A673 (cell line): ENCODE results near the gene TAGAP. TPM values are rescaled to one million over a fixed set of nuclear protein-coding genes. Genes with fewer than 3 reads are reported as not detected.
"Not testable (repeated sequence)": the region's sequence is repeated elsewhere in the genome, so short reads cannot be mapped to it uniquely, and the experiment has no call there.

ENCODE experiments used
- BruUV-seq: library from RNA; stranded (reverse); fragments of 400-500 nt; replicated peaks from 2 replicates; lab custom pipeline; 2021; lab: Mats Ljungman, UMichigan
- CTCF ChIA-PET: fragments of 300-600 bp; sonication (Branson Sonifier 250); formaldehyde crosslinking; loops from one replicate; lab custom pipeline; 2022; ENCODE audit warnings: antibody characterized with exemption; lab: Charles Lee
- POLR2A ChIA-PET: fragments of 300-600 bp; sonication (Branson Sonifier 250); formaldehyde crosslinking; loops from one replicate; lab custom pipeline; 2022; ENCODE audit warnings: antibody characterized with exemption; ENCODE audit not compliant: low non-redundant PET; lab: Charles Lee
- DNase-seq: peaks from one replicate; pipeline ENCODE4 v3.0.0-alpha.2; 2015; ENCODE audit warnings: low spot score
- H3K27ac ChIP-seq: fragments of 200-600 bp; sonication (generic); 2 replicates; pipeline ENCODE4 v1.5.1; 2016; ENCODE audit warnings: mixed run types, low read depth, mild to moderate bottlenecking, mixed read lengths, antibody characterized with exemption, low read length; ENCODE audit not compliant: poor library complexity, severe bottlenecking
- H3K27me3 ChIP-seq: fragments of 200-600 bp; sonication (generic); replicated peaks from 2 replicates; pipeline ENCODE4 v1.6.1; 2017; ENCODE audit warnings: mixed run types, low read depth, mild to moderate bottlenecking, mixed read lengths, antibody characterized with exemption, low read length; ENCODE audit not compliant: insufficient read depth, poor library complexity
- H3K36me3 ChIP-seq: fragments of 200-600 bp; sonication (generic); 2 replicates; pipeline ENCODE4 v1.6.1; 2016; ENCODE audit warnings: mixed run types, mild to moderate bottlenecking, mixed read lengths, antibody characterized with exemption, low read length; ENCODE audit not compliant: insufficient read depth, poor library complexity, severe bottlenecking
- H3K4me1 ChIP-seq: fragments of 200-600 bp; sonication (generic); 2 replicates; pipeline ENCODE4 v1.6.1; 2017; ENCODE audit warnings: mixed run types, mild to moderate bottlenecking, mixed read lengths, antibody characterized with exemption, low read length; ENCODE audit not compliant: insufficient read depth, poor library complexity, severe bottlenecking
- H3K4me3 ChIP-seq: fragments of 200-600 bp; sonication (generic); 2 replicates; pipeline ENCODE4 v1.5.1; 2016; ENCODE audit warnings: low read depth, mixed run types, mild to moderate bottlenecking, mixed read lengths, low read length; ENCODE audit not compliant: poor library complexity, severe bottlenecking
- H3K9me3 ChIP-seq: fragments of 200-600 bp; sonication (generic); 2 replicates; pipeline ENCODE4 v1.6.1; 2016; ENCODE audit warnings: mixed run types, low read depth, mild to moderate bottlenecking, mixed read lengths, antibody characterized with exemption, low read length; ENCODE audit not compliant: poor library complexity, severe bottlenecking
- CTCF ChIP-seq: fragments of 300-800, 200-600 bp; sonication (generic); conservative IDR thresholded peaks from 2 replicates; pipeline ENCODE4 v1.5.1; 2017; ENCODE audit warnings: low read depth, mild to moderate bottlenecking, antibody characterized with exemption, low read length, moderate library complexity, mixed read lengths
- EZH2 ChIP-seq: fragments of 200-600 bp; sonication (generic); IDR thresholded peaks from 2 replicates; pipeline ENCODE4 v1.6.1; 2017; ENCODE audit warnings: borderline replicate concordance, low read depth, mild to moderate bottlenecking, mixed read lengths, antibody characterized with exemption, low read length; ENCODE audit not compliant: poor library complexity, severe bottlenecking
- intact Hi-C: fragments of 100-400 bp; cut with micrococcal nuclease; formaldehyde crosslinking; loops from one replicate; pipeline ENCODE4 v1.10.0; 2022; ENCODE audit not compliant: unreplicated experiment
- total RNA-seq: library from RNA; stranded (reverse); gene quantifications from 2 replicates; pipeline ENCODE4 v1.2.3, GENCODE V29; 2021

Gene TAGAP
- total RNA-seq, 1 experiment from 2014 or later = not detected

- no peaks in the 10 kb centered on the region for H3K27me3 ChIP-seq
- H3K4me3 ChIP-seq = no peak overlapping the region
- H3K9me3 ChIP-seq = peaks cover 6% of the 10 kb centered on the region
- BruUV-seq = no TSS peak
- no peak for DNase-seq
- H3K27ac ChIP-seq = no peak overlapping the region
- TF ChIP-seq CTCF (no peak), EZH2 (no peak)
- intact Hi-C loops = loop anchor here (5.0 kb wide), 1 partner anchor 119 kb away; no protein-coding TSS in a partner anchor
- H3K36me3 ChIP-seq = no peaks in the 10 kb centered on the region
- POLR2A ChIA-PET = no interaction called here
- CTCF ChIA-PET = no interaction called here
- peaks cover 11% of the 10 kb centered on the region for H3K4me1 ChIP-seq
Observed at GRCh38 chr6:159013229-159013628, 31.6 kb downstream of the TAGAP start.

GRCh38 chr6:159012201-159012600, 32.6 kb downstream of the TAGAP start:
- ChIA-PET POLR2A (no interaction called here), CTCF (no interaction called here)
- BruUV-seq = no TSS peak
- Histone ChIP-seq H3K27me3 (no peaks in the 10 kb centered on the region), H3K4me1 (peaks cover 11% of the 10 kb centered on the region), H3K9me3 (peaks cover 6% of the 10 kb centered on the region), H3K27ac (no peak overlapping the region), H3K36me3 (no peaks in the 10 kb centered on the region), H3K4me3 (no peak overlapping the region)
- intact Hi-C loops = loop anchor here (5.0 kb wide), 1 partner anchor 120 kb away; no protein-coding TSS in a partner anchor
- DNase-seq = no peak
- TF ChIP-seq CTCF = no peak
- TF ChIP-seq EZH2 = no peak

- peak; percentile 13 for DNase-seq
- H3K27ac ChIP-seq, H3K27me3 ChIP-seq, CTCF ChIA-PET, H3K36me3 ChIP-seq, H3K9me3 ChIP-seq, POLR2A ChIA-PET, H3K4me3 ChIP-seq, BruUV-seq: not testable (repeated sequence)
- intact Hi-C loops = loop anchor here (5.0 kb wide), 1 partner anchor 122 kb away; no protein-coding TSS in a partner anchor
- H3K4me1 ChIP-seq = peaks cover 11% of the 10 kb centered on the region
Observed at GRCh38 chr6:159010037-159010612, 34.7 kb downstream of the TAGAP start.
